ENCODE results near the gene CYP1A1.

DNA sequence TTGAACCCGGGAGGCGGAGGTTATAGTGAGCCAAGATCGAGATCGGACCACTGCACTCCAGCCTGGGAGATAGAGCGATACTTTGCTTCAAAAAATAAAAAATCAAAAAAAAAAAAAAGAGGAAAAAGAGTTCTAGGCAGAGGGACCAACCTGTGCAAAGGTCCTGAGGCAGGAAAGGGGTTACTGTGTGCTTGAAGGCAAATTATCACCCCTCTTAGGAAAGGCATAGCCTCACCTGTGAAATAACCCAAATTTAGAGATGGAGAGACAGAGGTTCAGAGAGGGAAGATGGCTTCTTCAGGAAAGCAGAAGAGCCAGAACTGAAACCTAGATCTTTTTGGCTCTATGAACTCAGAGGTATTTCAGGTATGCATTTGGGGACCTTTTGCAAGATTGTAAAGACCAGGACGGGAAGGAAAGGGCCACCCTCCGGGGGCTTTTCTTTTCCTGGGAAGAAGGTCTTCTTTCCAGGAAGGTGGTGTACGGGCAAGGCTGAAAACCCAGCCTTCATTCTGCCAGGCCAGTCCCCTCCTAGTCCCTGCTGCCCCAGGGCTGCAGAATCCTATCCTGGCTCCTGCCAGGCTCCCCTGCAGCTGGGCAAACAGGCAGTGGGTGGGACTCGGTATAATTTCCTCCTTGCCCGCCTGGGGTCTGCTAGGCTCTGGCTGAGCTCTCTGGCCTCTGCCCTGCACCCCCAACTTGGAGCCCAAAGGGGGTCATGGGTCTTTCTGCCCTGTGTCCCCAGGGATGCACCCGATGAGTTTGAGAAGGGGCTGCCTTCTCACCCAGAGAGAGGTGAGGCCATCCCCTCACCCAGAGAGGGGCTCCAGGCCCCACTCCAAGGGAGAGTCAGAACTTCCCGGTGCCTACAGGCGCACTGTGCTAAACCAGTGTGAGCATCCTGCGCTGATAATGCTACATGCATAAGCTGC lies 42.1 kb upstream of the CYP1A1 start:
- TF ChIP-seq, protein P1, sequence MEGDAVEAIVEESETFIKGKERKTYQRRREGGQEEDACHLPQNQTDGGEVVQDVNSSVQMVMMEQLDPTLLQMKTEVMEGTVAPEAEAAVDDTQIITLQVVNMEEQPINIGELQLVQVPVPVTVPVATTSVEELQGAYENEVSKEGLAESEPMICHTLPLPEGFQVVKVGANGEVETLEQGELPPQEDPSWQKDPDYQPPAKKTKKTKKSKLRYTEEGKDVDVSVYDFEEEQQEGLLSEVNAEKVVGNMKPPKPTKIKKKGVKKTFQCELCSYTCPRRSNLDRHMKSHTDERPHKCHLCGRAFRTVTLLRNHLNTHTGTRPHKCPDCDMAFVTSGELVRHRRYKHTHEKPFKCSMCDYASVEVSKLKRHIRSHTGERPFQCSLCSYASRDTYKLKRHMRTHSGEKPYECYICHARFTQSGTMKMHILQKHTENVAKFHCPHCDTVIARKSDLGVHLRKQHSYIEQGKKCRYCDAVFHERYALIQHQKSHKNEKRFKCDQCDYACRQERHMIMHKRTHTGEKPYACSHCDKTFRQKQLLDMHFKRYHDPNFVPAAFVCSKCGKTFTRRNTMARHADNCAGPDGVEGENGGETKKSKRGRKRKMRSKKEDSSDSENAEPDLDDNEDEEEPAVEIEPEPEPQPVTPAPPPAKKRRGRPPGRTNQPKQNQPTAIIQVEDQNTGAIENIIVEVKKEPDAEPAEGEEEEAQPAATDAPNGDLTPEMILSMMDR (IDR thresholded peaks at IDR 0.05) = no peak
- TF ChIP-seq POLR2A (IDR thresholded peaks at IDR 0.05; ENCODE audit: low read depth) (no peak), POLR2AphosphoS5 (IDR thresholded peaks at IDR 0.05) (no peak)

All from esophagus muscularis mucosa (tissue), 3 donors.